ENCODE results near the gene SRP54. TPM values are rescaled to one million over a fixed set of nuclear protein-coding genes. Genes with fewer than 3 reads are reported as not detected.
"Not testable (repeated sequence)": the region's sequence is repeated elsewhere in the genome, so short reads cannot be mapped to it uniquely, and the experiment has no call there.

The SRP54 gene
- total RNA-seq, 2 donors from 2014 or later, result 58.3 to 80.3 TPM

GRCh38 chr14:35034440-35034833 is 51.6 kb downstream of the SRP54 start:
- no peaks in the 10 kb centered on the region for H3K4me1 Mint-ChIP-seq
- TF ChIP-seq, protein P1, sequence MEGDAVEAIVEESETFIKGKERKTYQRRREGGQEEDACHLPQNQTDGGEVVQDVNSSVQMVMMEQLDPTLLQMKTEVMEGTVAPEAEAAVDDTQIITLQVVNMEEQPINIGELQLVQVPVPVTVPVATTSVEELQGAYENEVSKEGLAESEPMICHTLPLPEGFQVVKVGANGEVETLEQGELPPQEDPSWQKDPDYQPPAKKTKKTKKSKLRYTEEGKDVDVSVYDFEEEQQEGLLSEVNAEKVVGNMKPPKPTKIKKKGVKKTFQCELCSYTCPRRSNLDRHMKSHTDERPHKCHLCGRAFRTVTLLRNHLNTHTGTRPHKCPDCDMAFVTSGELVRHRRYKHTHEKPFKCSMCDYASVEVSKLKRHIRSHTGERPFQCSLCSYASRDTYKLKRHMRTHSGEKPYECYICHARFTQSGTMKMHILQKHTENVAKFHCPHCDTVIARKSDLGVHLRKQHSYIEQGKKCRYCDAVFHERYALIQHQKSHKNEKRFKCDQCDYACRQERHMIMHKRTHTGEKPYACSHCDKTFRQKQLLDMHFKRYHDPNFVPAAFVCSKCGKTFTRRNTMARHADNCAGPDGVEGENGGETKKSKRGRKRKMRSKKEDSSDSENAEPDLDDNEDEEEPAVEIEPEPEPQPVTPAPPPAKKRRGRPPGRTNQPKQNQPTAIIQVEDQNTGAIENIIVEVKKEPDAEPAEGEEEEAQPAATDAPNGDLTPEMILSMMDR (conservative IDR thresholded peaks at IDR 0.05), result no peak
- peaks cover 32% of the 10 kb centered on the region for H3K36me3 ChIP-seq (ENCODE audit: control insufficient read depth, insufficient read depth, low read length)
- no peaks in the 10 kb centered on the region for H3K27me3 ChIP-seq (ENCODE audit: control insufficient read depth, insufficient read depth, low read length, poor library complexity, severe bottlenecking)
- no peak overlapping the region for H3K27ac Mint-ChIP-seq
- WGBS, 2 experiments (ENCODE audit: insufficient coverage in 1 of 2, insufficient read length in 1 of 2), result 67 to 77% methylated on average over 3 to 5 of the region's 5 CpGs
- peaks cover 35% of the 10 kb centered on the region for H3K9me3 Mint-ChIP-seq
- peaks cover 39% of the 10 kb centered on the region for H3K9me3 ChIP-seq (ENCODE audit: control insufficient read depth, low read length)
- H3K36me3 Mint-ChIP-seq (ENCODE audit: low read depth), result peaks cover 47% of the 10 kb centered on the region
- H3K4me3 Mint-ChIP-seq, result no peak overlapping the region
- no peak overlapping the region for H3K27ac ChIP-seq (ENCODE audit: low read depth, low read length)
- DNase-seq, result peak; percentile 53
- H3K4me3 ChIP-seq (ENCODE audit: low read length), result no peak overlapping the region
- peaks cover 2% of the 10 kb centered on the region for H3K27me3 Mint-ChIP-seq (ENCODE audit: insufficient read depth)
- no peaks in the 10 kb centered on the region for H3K4me1 ChIP-seq (ENCODE audit: control insufficient read depth, insufficient read depth, low read length)
- H3K9ac ChIP-seq (ENCODE audit: extremely low read depth, low read length, poor library complexity, severe bottlenecking), result no peak overlapping the region

GRCh38 chr14:35034944-35035554 is 52.3 kb downstream of the SRP54 start:
- H3K9me3 ChIP-seq (ENCODE audit: control insufficient read depth, low read length), result peaks cover 39% of the 10 kb centered on the region
- peaks cover 31% of the 10 kb centered on the region for H3K36me3 ChIP-seq (ENCODE audit: control insufficient read depth, insufficient read depth, low read length)
- peaks cover 43% of the 10 kb centered on the region for H3K36me3 Mint-ChIP-seq (ENCODE audit: low read depth)
- WGBS, 2 experiments (ENCODE audit: insufficient coverage in 1 of 2, insufficient read length in 1 of 2), result 91 to 92% methylated on average over 4 to 5 of the region's 5 CpGs
- not testable (repeated sequence) for H3K4me3 ChIP-seq (ENCODE audit: low read length); H3K27ac ChIP-seq (ENCODE audit: low read depth, low read length); H3K27me3 Mint-ChIP-seq (ENCODE audit: insufficient read depth); H3K4me3 Mint-ChIP-seq; DNase-seq; H3K4me1 Mint-ChIP-seq; H3K4me1 ChIP-seq (ENCODE audit: control insufficient read depth, insufficient read depth, low read length); H3K9ac ChIP-seq (ENCODE audit: extremely low read depth, low read length, poor library complexity, severe bottlenecking); H3K27me3 ChIP-seq (ENCODE audit: control insufficient read depth, insufficient read depth, low read length, poor library complexity, severe bottlenecking); H3K27ac Mint-ChIP-seq
- H3K9me3 Mint-ChIP-seq, result peaks cover 35% of the 10 kb centered on the region

- peaks cover 18% of the 10 kb centered on the region for H3K9me3 ChIP-seq (ENCODE audit: control insufficient read depth, low read length)
- DNase-seq, result not testable (repeated sequence)
These were observed 55.5 kb downstream of the SRP54 start for GRCh38 chr14:35038312-35038711.

DNA sequence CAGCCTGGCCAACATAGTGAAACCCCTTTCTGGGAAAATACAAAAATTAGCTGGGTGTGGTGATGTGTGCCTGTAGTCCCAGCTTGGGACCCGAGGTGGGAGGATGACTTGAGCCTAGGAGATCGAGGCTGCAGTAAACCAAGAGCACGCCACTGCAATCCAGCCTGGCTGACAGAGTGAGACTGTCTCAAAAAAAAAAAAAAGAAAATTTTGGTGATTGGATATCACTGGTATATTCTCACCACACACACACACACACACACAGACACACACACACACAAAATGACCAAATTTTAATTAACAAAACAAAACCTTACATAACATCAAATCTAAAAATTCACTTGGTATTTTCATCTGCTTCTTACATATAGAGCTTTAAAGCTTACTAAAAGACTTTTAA is 59.8 kb downstream of the SRP54 start:
- TF ChIP-seq, protein P1 (conservative IDR thresholded peaks at IDR 0.05), result no peak
- Mint-ChIP-seq H3K27ac (no peak overlapping the region), H3K27me3 (ENCODE audit: insufficient read depth) (no peaks in the 10 kb centered on the region), H3K4me1 (peaks cover 6% of the 10 kb centered on the region), H3K4me3 (no peak overlapping the region), H3K36me3 (ENCODE audit: low read depth) (peaks cover under 1% of the 10 kb centered on the region), H3K9me3 (no peaks in the 10 kb centered on the region)
- H3K4me3 ChIP-seq (ENCODE audit: low read length), result no peak overlapping the region
- H3K36me3 ChIP-seq (ENCODE audit: control insufficient read depth, insufficient read depth, low read length), result no peaks in the 10 kb centered on the region
- H3K9ac ChIP-seq (ENCODE audit: extremely low read depth, low read length, poor library complexity, severe bottlenecking), result no peak overlapping the region
- H3K27me3 ChIP-seq (ENCODE audit: control insufficient read depth, insufficient read depth, low read length, poor library complexity, severe bottlenecking), result no peaks in the 10 kb centered on the region
- H3K27ac ChIP-seq (ENCODE audit: low read depth, low read length), result no peak overlapping the region
- 82% methylated on average over 3 of the region's 3 CpGs; no CpG with 5 or more reads in 1 of the 2 experiments for whole genome bisulfite sequencing, 2 experiments (ENCODE audit: insufficient coverage in 1 of 2, insufficient read length in 1 of 2)
- H3K4me1 ChIP-seq (ENCODE audit: control insufficient read depth, insufficient read depth, low read length), result no peaks in the 10 kb centered on the region
- no peak for DNase-seq
- no peaks in the 10 kb centered on the region for H3K9me3 ChIP-seq (ENCODE audit: control insufficient read depth, low read length)

More at GRCh38 chr14:35038312-35038711, 55.5 kb downstream of the SRP54 start:
- H3K36me3 ChIP-seq (ENCODE audit: control insufficient read depth, insufficient read depth, low read length); H3K4me3 Mint-ChIP-seq; H3K27ac ChIP-seq (ENCODE audit: low read depth, low read length); H3K4me3 ChIP-seq (ENCODE audit: low read length); H3K4me1 Mint-ChIP-seq; H3K27me3 ChIP-seq (ENCODE audit: control insufficient read depth, insufficient read depth, low read length, poor library complexity, severe bottlenecking); H3K4me1 ChIP-seq (ENCODE audit: control insufficient read depth, insufficient read depth, low read length); H3K9ac ChIP-seq (ENCODE audit: extremely low read depth, low read length, poor library complexity, severe bottlenecking); H3K27me3 Mint-ChIP-seq (ENCODE audit: insufficient read depth); H3K27ac Mint-ChIP-seq: not testable (repeated sequence)
- Mint-ChIP-seq H3K36me3 (ENCODE audit: low read depth) (peaks cover 19% of the 10 kb centered on the region), H3K9me3 (peaks cover 28% of the 10 kb centered on the region)
- WGBS, 2 experiments (ENCODE audit: insufficient coverage in 1 of 2, insufficient read length in 1 of 2), result 97% methylated on average over 5 of the region's 17 CpGs; no CpG with 5 or more reads in 1 of the 2 experiments
